HCT116 (cell line): Measurements from ENCODE around the gene ST7. TPM values are rescaled to one million over a fixed set of nuclear protein-coding genes. Genes with fewer than 3 reads are reported as not detected.

Source experiments
- ATAC-seq: fragments of 200-7000 bp; cut with Tn5 transposase; 2 replicates; pipeline ENCODE4 v1.9.1; 2020; ENCODE audit warnings: mild to moderate bottlenecking, moderate library complexity
- BruUV-seq: library from RNA; stranded (reverse); fragments of 400-500 nt; replicated peaks from 2 replicates; lab custom pipeline; 2021; lab: Mats Ljungman, UMichigan
- CTCF ChIA-PET: fragments of 300-600 bp; sonication (Branson Sonifier 250); formaldehyde crosslinking; loops from one replicate; lab custom pipeline; 2021; ENCODE audit warnings: antibody characterized with exemption; lab: Charles Lee
- POLR2A ChIA-PET: fragments of 300-600, 350-600 bp; sonication (Branson Sonifier 250); formaldehyde crosslinking; loops from one replicate; lab custom pipeline; 2021; ENCODE audit warnings: antibody characterized with exemption; lab: Charles Lee
- RAD21 ChIA-PET, 2 experiments: fragments of 300-600 bp; sonication (Branson Sonifier 250); formaldehyde crosslinking; loops; one replicate each; lab custom pipeline; 2023; ENCODE audit warnings: low total read pairs in 2 of 2; ENCODE audit not compliant: uncharacterized antibody in 2 of 2, unreplicated experiment in 2 of 2, low non-redundant PET in 1 of 2; lab: Charles Lee
- DNase-seq: peaks from one replicate; pipeline ENCODE4 v3.0.0-alpha.2; 2010; ENCODE audit warnings: low read depth, low spot score
- H2AFZ ChIP-seq: fragments of 200-600 bp; shearing (Covaris generic), sonication (generic); 2 replicates; pipeline ENCODE4 v1.6.1; 2017; ENCODE audit warnings: low read depth, mixed run types, mixed read lengths, antibody characterized with exemption, low read length; ENCODE audit not compliant: poor library complexity, severe bottlenecking
- H3K27ac ChIP-seq: 2 replicates; pipeline ENCODE4 v1.5.1; 2012; ENCODE audit warnings: low read depth, low read length
- H3K27me3 ChIP-seq: fragments of 200-600 bp; sonication (generic); 2 replicates; pipeline ENCODE4 v1.6.1; 2016; ENCODE audit warnings: mixed run types, low read length, mixed read lengths; ENCODE audit not compliant: insufficient read depth
- H3K36me3 ChIP-seq, 2 experiments: fragments of 200-500 bp in 1 of 2; fragments of 200-600 bp in 1 of 2; sonication (Bioruptor generic) in 1 of 2; sonication (generic) in 1 of 2; 2 replicates each; pipeline versions ENCODE4 v1.5.1 to v1.6.1; 2014 to 2016; ENCODE audit warnings: low read length in 2 of 2, inconsistent platforms in 1 of 2, mixed read lengths in 1 of 2, mixed run types in 1 of 2; ENCODE audit not compliant: insufficient read depth in 2 of 2, control insufficient read depth in 1 of 2
- H3K4me1 ChIP-seq, 2 experiments: fragments of 200-600 bp in 1 of 2; sonication (generic) in 1 of 2; 2 replicates each; pipeline versions ENCODE4 v1.5.1 to v1.6.1; 2012 to 2017; ENCODE audit warnings: low read length in 2 of 2, inconsistent platforms in 1 of 2, mild to moderate bottlenecking in 1 of 2, mixed read lengths in 1 of 2, mixed run types in 1 of 2, moderate library complexity in 1 of 2; ENCODE audit not compliant: insufficient read depth in 2 of 2, control insufficient read depth in 1 of 2
- H3K4me2 ChIP-seq: fragments of 200-600 bp; sonication (generic); 2 replicates; pipeline ENCODE4 v1.6.1; 2017; ENCODE audit warnings: mixed run types, low read length, mixed read lengths
- H3K4me3 ChIP-seq, 2 experiments: fragments of 200-600 bp in 1 of 2; sonication (generic) in 1 of 2; replicated peaks in 1 of 2; 2 replicates each; pipeline ENCODE4 v1.5.1; 2011 to 2016; ENCODE audit warnings: low read length in 2 of 2, control low read depth in 1 of 2, low read depth in 1 of 2, mild to moderate bottlenecking in 1 of 2, mixed read lengths in 1 of 2, mixed run types in 1 of 2
- H3K79me2 ChIP-seq: fragments of 200-600 bp; sonication (generic); 2 replicates; pipeline ENCODE4 v1.6.1; 2017; ENCODE audit warnings: mild to moderate bottlenecking, mixed run types, low read length, moderate library complexity, mixed read lengths; ENCODE audit not compliant: insufficient read depth
- H3K9ac ChIP-seq: fragments of 200-600 bp; sonication (generic); 2 replicates; pipeline ENCODE4 v1.6.1; 2016; ENCODE audit warnings: low read length, mixed read lengths
- H3K9me2 ChIP-seq: fragments of 200-600 bp; sonication (generic), shearing (Covaris generic); 2 replicates; pipeline ENCODE4 v1.6.1; 2017; ENCODE audit warnings: mixed run types, mild to moderate bottlenecking, moderate library complexity; ENCODE audit not compliant: insufficient read depth
- H3K9me3 ChIP-seq, 2 experiments: fragments of 200-500 bp in 1 of 2; fragments of 200-600 bp in 1 of 2; sonication (Bioruptor generic) in 1 of 2; sonication (generic) in 1 of 2; 2 replicates each; pipeline ENCODE4 v1.6.1; 2014 to 2017; ENCODE audit warnings: low read length in 2 of 2, mixed read lengths in 2 of 2, inconsistent platforms in 1 of 2, low read depth in 1 of 2, mild to moderate bottlenecking in 1 of 2, mixed run types in 1 of 2, moderate library complexity in 1 of 2; ENCODE audit not compliant: control insufficient read depth in 1 of 2, insufficient read depth in 1 of 2
- H4K20me1 ChIP-seq: fragments of 200-600 bp; sonication (generic), shearing (Covaris generic); 2 replicates; pipeline ENCODE4 v1.6.1; 2017; ENCODE audit warnings: mixed run types, mild to moderate bottlenecking, moderate library complexity; ENCODE audit not compliant: insufficient read depth
- ATF3 ChIP-seq: IDR thresholded peaks from 2 replicates; pipeline ENCODE4 v1.6.1; 2012
- CBX3 ChIP-seq: IDR thresholded peaks from 2 replicates; pipeline ENCODE4 v1.6.1; 2012; ENCODE audit warnings: low read depth
- CTCF ChIP-seq, 3 experiments: fragments of 200-600 bp in 1 of 3; sonication (generic) in 1 of 3; IDR thresholded peaks in 2 of 3; conservative IDR thresholded peaks in 1 of 3; 2 replicates each; pipeline ENCODE4 v1.5.1; 2012 to 2017; ENCODE audit warnings: low read depth in 2 of 3, low read length in 2 of 3, antibody characterized with exemption in 1 of 3, borderline replicate concordance in 1 of 3, control low read depth in 1 of 3, mild to moderate bottlenecking in 1 of 3, mixed read lengths in 1 of 3, mixed run types in 1 of 3, moderate library complexity in 1 of 3; ENCODE audit not compliant: insufficient read depth in 1 of 3
- EGR1 ChIP-seq: IDR thresholded peaks from 2 replicates; pipeline ENCODE4 v1.6.1; 2012; ENCODE audit warnings: low read depth
- EZH2phosphoT487 ChIP-seq: fragments of 200-600 bp; IDR thresholded peaks from 2 replicates; pipeline ENCODE4 v1.6.1; 2018; ENCODE audit warnings: antibody characterized with exemption, borderline replicate concordance
- FOSL1 ChIP-seq: IDR thresholded peaks from 2 replicates; pipeline ENCODE4 v1.6.1; 2012; ENCODE audit warnings: low read depth
- RAD21 ChIP-seq: IDR thresholded peaks from 2 replicates; pipeline ENCODE4 v1.6.1; 2012; ENCODE audit warnings: low read depth, mild to moderate bottlenecking
- SIN3A ChIP-seq: IDR thresholded peaks from 2 replicates; pipeline ENCODE4 v1.6.1; 2012; ENCODE audit warnings: low read depth
- SRF ChIP-seq: IDR thresholded peaks from 2 replicates; pipeline ENCODE4 v1.6.1; 2012; ENCODE audit warnings: low read depth
- TCF7L2 ChIP-seq: IDR thresholded peaks from 2 replicates; pipeline ENCODE4 v1.7.0; 2011; ENCODE audit warnings: borderline replicate concordance, inconsistent platforms; ENCODE audit not compliant: insufficient read depth, insufficient read length; ENCODE audit errors: extremely low read depth
- ZBTB33 ChIP-seq: IDR thresholded peaks from 2 replicates; pipeline ENCODE4 v1.6.1; 2011; ENCODE audit warnings: mild to moderate bottlenecking, low read length, moderate library complexity; ENCODE audit not compliant: insufficient replicate concordance; ENCODE audit errors: extremely low read depth
- ZFX ChIP-seq: fragments of 450-650 bp; IDR thresholded peaks from 2 replicates; pipeline ENCODE4 v1.6.1; 2017
- intact Hi-C: fragments of 100-400 bp; cut with micrococcal nuclease; formaldehyde crosslinking; loops from 2 replicates; pipeline ENCODE4 v1.10.0; 2022
- total RNA-seq: library from RNA; stranded (reverse); gene quantifications from one replicate; pipeline ENCODE4 v1.2.1, GENCODE V29; 2021; ENCODE audit not compliant: unreplicated experiment
- TF ChIP-seq, protein P1 (sequence below): IDR thresholded peaks from 2 replicates; pipeline ENCODE4 v1.6.1; 2012

ST7 gene
- total RNA-seq, 1 experiment from 2014 or later, result 12.6 TPM

DNA sequence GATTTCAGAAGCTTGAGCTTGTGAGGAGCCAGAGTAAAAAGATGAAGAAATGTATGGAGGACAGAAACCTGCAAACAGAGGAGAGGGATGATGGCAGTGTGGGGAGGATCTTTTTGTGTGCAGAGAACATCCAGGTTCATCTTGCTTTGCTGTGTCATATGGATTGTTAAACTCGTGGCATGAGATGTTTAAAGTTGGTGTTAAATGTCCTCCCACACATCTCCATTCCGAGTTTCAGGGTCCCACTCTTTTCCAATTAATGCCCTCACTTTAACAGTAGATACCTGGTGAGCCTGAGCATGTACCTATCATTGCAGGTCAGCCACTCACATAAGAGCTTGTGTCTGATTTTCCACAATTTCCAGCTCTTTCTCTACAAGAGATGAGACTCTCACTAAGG lies 147.7 kb downstream of the ST7 start (continued):
- TF ChIP-seq CTCF (IDR thresholded peaks at IDR 0.05 in 2 of 3, conservative IDR thresholded peaks at IDR 0.05 in 1 of 3; ENCODE audit: borderline replicate concordance in 1 of 3, insufficient read depth in 1 of 3, low read depth in 2 of 3, low read length in 2 of 3), result no peak
- no peak for TF ChIP-seq ZBTB33
- TF ChIP-seq TCF7L2, result no peak
- no peak for TF ChIP-seq RAD21
- no peak for TF ChIP-seq SRF

DNA sequence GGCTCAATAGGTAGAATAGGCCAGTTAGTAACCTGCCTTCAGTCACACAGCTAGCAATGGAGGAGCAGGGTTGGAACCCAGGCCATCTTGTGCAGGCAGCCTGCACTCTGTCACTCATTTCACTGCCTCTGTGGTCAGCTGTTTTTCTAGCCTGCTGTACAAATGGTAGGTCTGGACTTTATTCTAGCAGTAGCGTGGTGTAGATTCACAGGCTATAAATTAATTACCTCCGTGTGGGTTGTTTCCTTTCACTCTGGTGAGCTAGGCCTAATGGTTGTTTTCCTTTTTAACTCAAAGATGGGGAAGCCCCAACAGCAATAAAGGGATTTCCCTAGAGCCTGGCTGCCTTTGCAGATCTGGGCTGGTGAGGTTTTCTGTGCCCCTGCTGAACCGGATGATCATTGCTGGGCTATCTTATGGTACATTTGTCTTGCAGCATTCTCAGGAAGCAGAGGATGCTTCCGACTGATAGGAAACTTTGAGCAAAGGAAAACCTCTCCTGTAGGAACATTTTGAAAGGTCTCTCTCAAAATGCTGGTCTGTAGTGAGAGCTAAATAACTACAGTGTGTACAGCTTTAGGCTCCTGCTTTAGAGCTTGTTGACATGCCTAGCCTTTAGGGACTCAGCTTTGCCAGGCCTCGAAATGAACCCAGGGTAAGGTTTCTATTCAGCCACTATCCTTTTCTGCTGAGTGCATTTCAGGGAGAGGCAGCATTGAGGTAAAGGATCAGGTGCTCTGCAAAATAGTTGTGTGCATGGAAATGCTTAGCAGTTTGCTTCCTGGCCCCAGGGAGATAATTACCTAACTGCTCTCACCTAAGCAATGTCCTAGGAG lies 157.4 kb downstream of the ST7 start:
- Histone ChIP-seq H3K79me2 (no peaks in the 10 kb centered on the region), H4K20me1 (no peaks in the 10 kb centered on the region), H3K9ac (no peak overlapping the region), H3K4me1 (no peaks in the 10 kb centered on the region), H3K27ac (no peak overlapping the region), H3K9me2 (no peaks in the 10 kb centered on the region), H3K4me2 (no peak overlapping the region), H3K36me3 (no peaks in the 10 kb centered on the region), H3K27me3 (no peaks in the 10 kb centered on the region), H3K9me3 (no peaks in the 10 kb centered on the region), H2AFZ (no peak overlapping the region), H3K4me3 (no peak overlapping the region)
- no peak for DNase-seq
- ChIA-PET RAD21 (no interaction called here), POLR2A (no interaction called here), CTCF (interaction anchor here (1.4 kb wide), 1 partner anchor 9 kb away, joined by 4 read pairs; no protein-coding TSS in a partner anchor)
- BruUV-seq, result no TSS peak
- ATAC-seq, result no peak
- TF ChIP-seq ATF3 (no peak), ZBTB33 (no peak), TCF7L2 (no peak), FOSL1 (no peak), CBX3 (no peak), RAD21 (no peak), SIN3A (no peak), ZFX (no peak), EZH2phosphoT487 (no peak), CTCF (IDR thresholded peaks at IDR 0.05 in 2 of 3, conservative IDR thresholded peaks at IDR 0.05 in 1 of 3; ENCODE audit: borderline replicate concordance in 1 of 3, insufficient read depth in 1 of 3, low read depth in 2 of 3, low read length in 2 of 3) (no peak), EGR1 (no peak)
- TF ChIP-seq, protein P1, sequence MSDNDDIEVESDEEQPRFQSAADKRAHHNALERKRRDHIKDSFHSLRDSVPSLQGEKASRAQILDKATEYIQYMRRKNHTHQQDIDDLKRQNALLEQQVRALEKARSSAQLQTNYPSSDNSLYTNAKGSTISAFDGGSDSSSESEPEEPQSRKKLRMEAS, result no peak
- intact Hi-C loops, result no loop called here
